HepG2 (cell line): ENCODE measurements around the gene PTMA. TPM values are rescaled to one million over a fixed set of nuclear protein-coding genes. Genes with fewer than 3 reads are reported as not detected.

Experiments
- HBP1 ChIP-seq: IDR thresholded peaks from 2 replicates; pipeline ENCODE4 v1.6.1; 2016; ENCODE audit warnings: low read depth, control low read depth
- KLF15 ChIP-seq: sonication (generic); formaldehyde crosslinking; IDR thresholded peaks from 2 replicates; pipeline ENCODE4 v1.8.1; 2023; ENCODE audit warnings: borderline replicate concordance, mild to moderate bottlenecking, inconsistent platforms, missing genetic modification reagents, mixed read lengths
- MXD1 ChIP-seq: sonication (generic); formaldehyde crosslinking; IDR thresholded peaks from 2 replicates; pipeline ENCODE4 v1.4.0; 2020; ENCODE audit warnings: mild to moderate bottlenecking, missing genetic modification reagents
- NR0B2 ChIP-seq: sonication (generic); formaldehyde crosslinking; IDR thresholded peaks from 2 replicates; pipeline ENCODE4 v1.4.0; 2020; ENCODE audit warnings: mild to moderate bottlenecking, missing genetic modification reagents
- PATZ1 ChIP-seq: sonication (generic); formaldehyde crosslinking; IDR thresholded peaks from 2 replicates; pipeline ENCODE4 v1.4.0; 2020; ENCODE audit warnings: missing genetic modification reagents
- POLR2A ChIP-seq, 2 experiments: IDR thresholded peaks; 2 replicates each; pipeline ENCODE4 v1.6.1; 2011; ENCODE audit warnings: low read depth in 2 of 2, low read length in 2 of 2, mild to moderate bottlenecking in 1 of 2, moderate library complexity in 1 of 2; ENCODE audit not compliant: insufficient read depth in 1 of 2
- POLR2AphosphoS2 ChIP-seq: IDR thresholded peaks from 2 replicates; pipeline ENCODE4 v1.6.1; 2011; ENCODE audit warnings: low read depth, low read length, improper control_type of control experiment
- RARG ChIP-seq: sonication (generic); formaldehyde crosslinking; IDR thresholded peaks from 2 replicates; pipeline ENCODE4 v1.4.0; 2020; ENCODE audit warnings: low read depth, mild to moderate bottlenecking, missing genetic modification reagents
- SCMH1 ChIP-seq: sonication (generic); formaldehyde crosslinking; IDR thresholded peaks from 2 replicates; pipeline ENCODE4 v1.9.0; 2021; ENCODE audit warnings: missing genetic modification reagents, mild to moderate bottlenecking, borderline replicate concordance
- SMAD9 ChIP-seq: sonication (generic); formaldehyde crosslinking; IDR thresholded peaks from 2 replicates; pipeline ENCODE4 v1.5.1; 2020; ENCODE audit warnings: mild to moderate bottlenecking, missing genetic modification reagents
- SNAPC2 ChIP-seq: sonication (generic); formaldehyde crosslinking; IDR thresholded peaks from 2 replicates; pipeline ENCODE4 v1.8.1; 2022; ENCODE audit warnings: mild to moderate bottlenecking, missing genetic modification reagents
- TRIM24 ChIP-seq: sonication (generic); formaldehyde crosslinking; IDR thresholded peaks from 2 replicates; pipeline ENCODE4 v1.8.0; 2022; ENCODE audit warnings: mild to moderate bottlenecking, missing genetic modification reagents
- ZBTB26 ChIP-seq: IDR thresholded peaks from 2 replicates; pipeline ENCODE4 v1.6.1; 2016; ENCODE audit warnings: missing compliant biosample characterization, missing genetic modification reagents, borderline replicate concordance
- ZGPAT ChIP-seq: IDR thresholded peaks from 2 replicates; pipeline ENCODE4 v1.6.1; 2016; ENCODE audit warnings: mild to moderate bottlenecking
- ZNF234 ChIP-seq: sonication (generic); formaldehyde crosslinking; conservative IDR thresholded peaks from 2 replicates; pipeline ENCODE4 v1.5.1; 2020; ENCODE audit warnings: mild to moderate bottlenecking, missing genetic modification reagents
- ZNF260 ChIP-seq: sonication (generic); formaldehyde crosslinking; IDR thresholded peaks from 2 replicates; pipeline ENCODE4 v1.4.0; 2020; ENCODE audit warnings: missing genetic modification reagents, low read depth, mild to moderate bottlenecking, borderline replicate concordance
- ZNF614 ChIP-seq: IDR thresholded peaks from 2 replicates; pipeline ENCODE4 v1.6.1; 2018; ENCODE audit warnings: missing biosample characterization, missing genetic modification reagents, inconsistent platforms, borderline replicate concordance
- ZNF639 ChIP-seq: conservative IDR thresholded peaks from 2 replicates; pipeline ENCODE4 v1.6.1; 2018; ENCODE audit warnings: missing genetic modification reagents
- ZNF83 ChIP-seq: sonication (generic); formaldehyde crosslinking; IDR thresholded peaks from 2 replicates; pipeline ENCODE4 v1.4.0; 2020; ENCODE audit warnings: missing genetic modification reagents, mild to moderate bottlenecking, borderline replicate concordance
- polyA plus RNA-seq, 8 experiments: library from polyadenylated mRNA; depleted of rRNA in 3 of 8; stranded (reverse) in 7 of 8; unstranded in 1 of 8; fragments of >200 nt; fragmentation: Illumina TruSeq in 4 of 8; extraction: Trizol in 4 of 8; gene quantifications; 2 replicates each; pipeline versions ENCODE4 v1.2.1 to v1.2.3, GENCODE V29; 2011 to 2016; ENCODE audit warnings: low read depth in 4 of 8, missing spikeins in 1 of 8, mixed read lengths in 1 of 8; ENCODE audit not compliant: insufficient read depth in 1 of 8
- total RNA-seq, 5 experiments: library from RNA; depleted of rRNA; stranded (reverse); fragments of >200 nt; fragmentation: Illumina TruSeq; extraction: Trizol; gene quantifications; 2 replicates each; pipeline ENCODE4 v1.2.3, GENCODE V29; 2016; ENCODE audit warnings: low read depth in 1 of 5

Gene PTMA
- total and polyA plus RNA-seq, 2 of the 13 experiments (the other 11 are each of a cell fraction or from before 2014, with no cell fraction given) = 190 to 1,086 TPM

- TF ChIP-seq ZNF83 (CRISPR knock-in tag) = no peak
- TF ChIP-seq POLR2A (IDR thresholded peaks at IDR 0.05; ENCODE audit: insufficient read depth in 1 of 2, low read depth in 2 of 2, low read length in 2 of 2) = peak in 1 of 2 experiments; percentile 93; a peak in 2 of 4 replicates
- TF ChIP-seq ZBTB26 = no peak
- 0 out of 2 replicates have a peak, but pooled peaks have one; percentile 69 for TF ChIP-seq KLF15 (CRISPR knock-in tag)
- peak; percentile 83; the same call in 1 of the 2 replicates for TF ChIP-seq ZNF639 (CRISPR knock-in tag)
- TF ChIP-seq SCMH1 (CRISPR knock-in tag) = no peak
- peak; percentile 51; the same call in 1 of the 2 replicates for TF ChIP-seq NR0B2 (CRISPR knock-in tag)
- 0 out of 2 replicates have a peak, but pooled peaks have one; percentile 5 for TF ChIP-seq ZNF234 (CRISPR knock-in tag)
- TF ChIP-seq TRIM24 (CRISPR knock-in tag) = 0 out of 2 replicates have a peak, but pooled peaks have one; percentile 5
- peak; percentile 43; the same call in 1 of the 2 replicates for TF ChIP-seq ZGPAT (CRISPR knock-in tag)
- 0 out of 2 replicates have a peak, but pooled peaks have one; percentile 20 for TF ChIP-seq HBP1 (CRISPR knock-in tag)
- TF ChIP-seq MXD1 = peak; percentile 13; the same call in 1 of the 2 replicates
- peak; percentile 88 for TF ChIP-seq SMAD9 (CRISPR knock-in tag)
- TF ChIP-seq RARG (CRISPR knock-in tag) = no peak
- TF ChIP-seq ZNF614 (CRISPR knock-in tag) = 0 out of 2 replicates have a peak, but pooled peaks have one; percentile 7
- no peak for TF ChIP-seq ZNF260 (CRISPR knock-in tag)
- no peak for TF ChIP-seq POLR2AphosphoS2
- TF ChIP-seq PATZ1 (CRISPR knock-in tag) = peak; percentile 93
- TF ChIP-seq SNAPC2 (CRISPR knock-in tag) = peak; percentile 90
Observed at GRCh38 chr2:231680992-231681852, 27.1 kb upstream of the PTMA start (continued).
